ENCODE results near the gene CITED1.

The CITED1 gene

GRCh38 chrX:72297953-72298730 lies 7.6 kb downstream of the CITED1 start:
- TF ChIP-seq FOXP2 (optimal IDR thresholded peaks at IDR 0.05; ENCODE audit: borderline replicate concordance, extremely low read depth, extremely low read length, insufficient read depth): no peak
- no peak for TF ChIP-seq POLR2AphosphoS5 (IDR thresholded peaks at IDR 0.05; ENCODE audit: low read depth, low read length)
- TF ChIP-seq REST (IDR thresholded peaks at IDR 0.05; ENCODE audit: insufficient read depth in 1 of 2, low read depth in 2 of 2, low read length in 2 of 2): no peak
- TF ChIP-seq SIN3A (IDR thresholded peaks at IDR 0.05; ENCODE audit: borderline replicate concordance, insufficient read depth, low read length): no peak
- no peak for TF ChIP-seq TAF1 (IDR thresholded peaks at IDR 0.05; ENCODE audit: borderline replicate concordance, insufficient read depth, low read length)

GRCh38 chrX:72296991-72297390 lies 8.7 kb downstream of the CITED1 start:
- no peak for TF ChIP-seq SIN3A (IDR thresholded peaks at IDR 0.05; ENCODE audit: borderline replicate concordance, insufficient read depth, low read length)
- TF ChIP-seq REST (IDR thresholded peaks at IDR 0.05; ENCODE audit: insufficient read depth in 1 of 2, low read depth in 2 of 2, low read length in 2 of 2): no peak
- no peak for TF ChIP-seq FOXP2 (optimal IDR thresholded peaks at IDR 0.05; ENCODE audit: borderline replicate concordance, extremely low read depth, extremely low read length, insufficient read depth)
- no peak for TF ChIP-seq POLR2AphosphoS5 (IDR thresholded peaks at IDR 0.05; ENCODE audit: low read depth, low read length)
- TF ChIP-seq TAF1 (IDR thresholded peaks at IDR 0.05; ENCODE audit: borderline replicate concordance, insufficient read depth, low read length): no peak

- TF ChIP-seq REST (IDR thresholded peaks at IDR 0.05; ENCODE audit: insufficient read depth in 1 of 2, low read depth in 2 of 2, low read length in 2 of 2) (no peak), POLR2AphosphoS5 (IDR thresholded peaks at IDR 0.05; ENCODE audit: low read depth, low read length) (no peak), TAF1 (IDR thresholded peaks at IDR 0.05; ENCODE audit: borderline replicate concordance, insufficient read depth, low read length) (no peak), FOXP2 (optimal IDR thresholded peaks at IDR 0.05; ENCODE audit: borderline replicate concordance, extremely low read depth, extremely low read length, insufficient read depth) (no peak), SIN3A (IDR thresholded peaks at IDR 0.05; ENCODE audit: borderline replicate concordance, insufficient read depth, low read length) (no peak)
Measured at GRCh38 chrX:72295745-72296144, 10.0 kb downstream of the CITED1 start.

- TF ChIP-seq POLR2AphosphoS5 (IDR thresholded peaks at IDR 0.05; ENCODE audit: low read depth, low read length): no peak
Measured at GRCh38 chrX:72294497-72294896, 11.2 kb downstream of the CITED1 start.

GRCh38 chrX:72282302-72282701 lies 23.4 kb downstream of the CITED1 start:
- no peak for TF ChIP-seq FOXP2 (optimal IDR thresholded peaks at IDR 0.05; ENCODE audit: borderline replicate concordance, extremely low read depth, extremely low read length, insufficient read depth)
- no peak for TF ChIP-seq POLR2AphosphoS5 (IDR thresholded peaks at IDR 0.05; ENCODE audit: low read depth, low read length)
- TF ChIP-seq REST (IDR thresholded peaks at IDR 0.05; ENCODE audit: insufficient read depth in 1 of 2, low read depth in 2 of 2, low read length in 2 of 2): no peak
- no peak for TF ChIP-seq SIN3A (IDR thresholded peaks at IDR 0.05; ENCODE audit: borderline replicate concordance, insufficient read depth, low read length)
- no peak for TF ChIP-seq TAF1 (IDR thresholded peaks at IDR 0.05; ENCODE audit: borderline replicate concordance, insufficient read depth, low read length)

All from PFSK-1 (cell line).